Measurements from ENCODE around the gene DDX42. TPM values are rescaled to one million over a fixed set of nuclear protein-coding genes. Genes with fewer than 3 reads are reported as not detected.

Gene DDX42
- total and polyA plus RNA-seq, 9 of the 15 experiments (the other 6 are each of a cell fraction or from before 2014, with no cell fraction given), result 16.5 to 149 (median 87.6) TPM

GRCh38 chr17:63753215-63753614 is 20.8 kb upstream of the DDX42 start:
- H3K36me3 ChIP-seq (ENCODE audit: control insufficient read depth, insufficient read depth, low read length), result peaks cover 85% of the 10 kb centered on the region
- DNase-seq (ENCODE audit: extremely low read depth in 1 of 4, low spot score in 3 of 4) (no peak), ATAC-seq (no peak), FAIRE-seq (no peak)
- intact Hi-C loops (cut with micrococcal nuclease) (no loop called here), in situ Hi-C loops (cut with MboI) (no loop called here)
- no TSS peak for BruUV-seq (replicated peaks)
- ChIA-PET CTCF (ENCODE audit: low intra/inter-chr PET ratio) (no interaction called here), POLR2A (interaction anchor here (1.2 kb wide), 1 partner anchor 11 kb away, joined by 3 read pairs; no protein-coding TSS in a partner anchor)
- TF ChIP-seq, protein P1, sequence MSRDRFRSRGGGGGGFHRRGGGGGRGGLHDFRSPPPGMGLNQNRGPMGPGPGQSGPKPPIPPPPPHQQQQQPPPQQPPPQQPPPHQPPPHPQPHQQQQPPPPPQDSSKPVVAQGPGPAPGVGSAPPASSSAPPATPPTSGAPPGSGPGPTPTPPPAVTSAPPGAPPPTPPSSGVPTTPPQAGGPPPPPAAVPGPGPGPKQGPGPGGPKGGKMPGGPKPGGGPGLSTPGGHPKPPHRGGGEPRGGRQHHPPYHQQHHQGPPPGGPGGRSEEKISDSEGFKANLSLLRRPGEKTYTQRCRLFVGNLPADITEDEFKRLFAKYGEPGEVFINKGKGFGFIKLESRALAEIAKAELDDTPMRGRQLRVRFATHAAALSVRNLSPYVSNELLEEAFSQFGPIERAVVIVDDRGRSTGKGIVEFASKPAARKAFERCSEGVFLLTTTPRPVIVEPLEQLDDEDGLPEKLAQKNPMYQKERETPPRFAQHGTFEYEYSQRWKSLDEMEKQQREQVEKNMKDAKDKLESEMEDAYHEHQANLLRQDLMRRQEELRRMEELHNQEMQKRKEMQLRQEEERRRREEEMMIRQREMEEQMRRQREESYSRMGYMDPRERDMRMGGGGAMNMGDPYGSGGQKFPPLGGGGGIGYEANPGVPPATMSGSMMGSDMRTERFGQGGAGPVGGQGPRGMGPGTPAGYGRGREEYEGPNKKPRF (IDR thresholded peaks at IDR 0.05; ENCODE audit: low read depth, low read length), result no peak
- TF ChIP-seq MAFG (tag; conservative IDR thresholded peaks at IDR 0.05), result 0 out of 2 replicates have a peak, but pooled peaks have one; percentile 17
- TF ChIP-seq CEBPB (tag; IDR thresholded peaks at IDR 0.05), result peak; percentile 59
- no peak overlapping the region for H3K4me3 ChIP-seq
- H4K20me1 ChIP-seq (replicated peaks; ENCODE audit: control insufficient read depth, insufficient read depth, low read length), result no peaks in the 10 kb centered on the region
- no peak overlapping the region for H3K9ac ChIP-seq (ENCODE audit: insufficient read depth in 1 of 2, low read depth in 2 of 2, low read length in 2 of 2)
- no peaks in the 10 kb centered on the region for H3K27me3 ChIP-seq (ENCODE audit: control insufficient read depth in 2 of 2, insufficient read depth in 2 of 2, low read length in 2 of 2)
- no peaks in the 10 kb centered on the region for H3K4me1 ChIP-seq (replicated peaks in 1 of 2; ENCODE audit: control insufficient read depth in 2 of 2, insufficient read depth in 2 of 2, low read length in 2 of 2)
- WGBS (ENCODE audit: insufficient coverage, low coverage, missing lambda C conversion rate), result 94% methylated on average over 1 of the region's 1 CpG
- 0 out of 3 replicates have a peak, but pooled peaks cover 6% of the 10 kb centered on the region for H3K79me2 ChIP-seq (ENCODE audit: control insufficient read depth, insufficient read depth, low read length)
- no peak overlapping the region for H3K27ac ChIP-seq (ENCODE audit: extremely low read depth, low read depth, low read length)
- H2AFZ ChIP-seq (ENCODE audit: low read depth, low read length), result no peak overlapping the region
- H3K9me1 ChIP-seq (ENCODE audit: control insufficient read depth, insufficient read depth, low read length), result no peaks in the 10 kb centered on the region
- no peak overlapping the region for H3K4me2 ChIP-seq (ENCODE audit: insufficient read depth, low read length)
- H3K9me3 ChIP-seq (replicated peaks; ENCODE audit: control insufficient read depth, insufficient read depth, low read depth, low read length), result no peaks in the 10 kb centered on the region

- FAIRE-seq (no peak), DNase-seq (ENCODE audit: extremely low read depth in 1 of 4, low spot score in 3 of 4) (no peak), ATAC-seq (no peak)
- Histone ChIP-seq H3K4me2 (ENCODE audit: insufficient read depth, low read length) (no peak overlapping the region), H3K9me3 (replicated peaks; ENCODE audit: control insufficient read depth, insufficient read depth, low read depth, low read length) (no peaks in the 10 kb centered on the region), H3K36me3 (ENCODE audit: control insufficient read depth, insufficient read depth, low read length) (peaks cover 86% of the 10 kb centered on the region), H3K9me1 (ENCODE audit: control insufficient read depth, insufficient read depth, low read length) (no peaks in the 10 kb centered on the region), H3K4me3 (no peak overlapping the region), H3K9ac (ENCODE audit: insufficient read depth in 1 of 2, low read depth in 2 of 2, low read length in 2 of 2) (no peak overlapping the region), H3K27ac (ENCODE audit: extremely low read depth, low read depth, low read length) (no peak overlapping the region), H3K27me3 (ENCODE audit: control insufficient read depth in 2 of 2, insufficient read depth in 2 of 2, low read length in 2 of 2) (no peaks in the 10 kb centered on the region), H3K79me2 (ENCODE audit: control insufficient read depth, insufficient read depth, low read length) (0 out of 3 replicates have a peak, but pooled peaks cover 6% of the 10 kb centered on the region), H3K4me1 (replicated peaks in 1 of 2; ENCODE audit: control insufficient read depth in 2 of 2, insufficient read depth in 2 of 2, low read length in 2 of 2) (no peaks in the 10 kb centered on the region), H4K20me1 (replicated peaks; ENCODE audit: control insufficient read depth, insufficient read depth, low read length) (no peaks in the 10 kb centered on the region), H2AFZ (ENCODE audit: low read depth, low read length) (no peak overlapping the region)
- CTCF ChIA-PET (ENCODE audit: low intra/inter-chr PET ratio), result no interaction called here
- intact Hi-C loops (cut with micrococcal nuclease) (no loop called here), in situ Hi-C loops (cut with MboI) (no loop called here)
- TF ChIP-seq POLR2B (IDR thresholded peaks at IDR 0.05; ENCODE audit: low read depth, partially characterized antibody) (peak; percentile 18), HEY1 (CRISPR knock-in tag; IDR thresholded peaks at IDR 0.05; ENCODE audit: borderline replicate concordance) (no peak)
- 95% methylated on average over 3 of the region's 3 CpGs for WGBS (ENCODE audit: insufficient coverage, low coverage, missing lambda C conversion rate)
- BruUV-seq (replicated peaks), result no TSS peak
- POLR2A ChIA-PET, result interaction anchor here (0.5 to 1.7 kb wide), 4 partner anchors 9 to 22 kb away, joined by 3 to 7 read pairs (median 4); no protein-coding TSS in a partner anchor
These were observed 19.9 kb upstream of the DDX42 start for GRCh38 chr17:63754046-63754445.
